ENCODE measurements around the gene NFASC. TPM values are rescaled to one million over a fixed set of nuclear protein-coding genes. Genes with fewer than 3 reads are reported as not detected.

NFASC gene
- total RNA-seq, 1 donor from 2014 or later: 29.6 TPM

DNA sequence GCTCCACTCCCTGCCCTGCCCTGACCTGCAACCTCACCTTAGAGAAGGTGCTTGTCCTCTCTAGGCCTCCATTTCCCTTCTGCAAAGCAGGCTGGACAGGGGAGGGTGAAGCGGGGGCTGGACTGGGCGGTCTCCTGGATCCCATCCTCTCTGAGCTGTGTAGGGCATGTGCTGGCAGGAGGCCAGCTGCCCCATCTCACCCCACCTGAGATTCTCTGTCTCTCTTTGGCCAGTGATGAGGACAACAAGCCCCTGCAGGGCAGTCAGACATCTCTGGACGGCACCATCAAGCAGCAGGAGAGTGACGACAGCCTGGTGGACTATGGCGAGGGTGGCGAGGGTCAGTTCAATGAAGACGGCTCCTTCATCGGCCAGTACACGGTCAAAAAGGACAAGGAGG, 145.4 kb downstream of the NFASC start:
- no peaks in the 10 kb centered on the region for H4K20me1 ChIP-seq (ENCODE audit: insufficient read depth, low read length)
- Mint-ChIP-seq H3K27me3 (ENCODE audit: low read depth, unreplicated experiment) (peaks cover 63% of the 10 kb centered on the region), H3K27ac (ENCODE audit: unreplicated experiment) (no peak overlapping the region), H3K4me1 (ENCODE audit: low read depth, unreplicated experiment) (peaks cover 21% of the 10 kb centered on the region), H3K36me3 (ENCODE audit: low read depth, unreplicated experiment) (peaks cover 4% of the 10 kb centered on the region), H3K9me3 (ENCODE audit: unreplicated experiment) (no peaks in the 10 kb centered on the region), H3K4me3 (ENCODE audit: unreplicated experiment) (no peak overlapping the region)
- no peak overlapping the region for H3K4me3 ChIP-seq (ENCODE audit: insufficient read depth, low read depth, low read length)
- FAIRE-seq: no peak
- H3K36me3 ChIP-seq (ENCODE audit: insufficient read depth, low read length): no peaks in the 10 kb centered on the region
- TF ChIP-seq EZH2 (IDR thresholded peaks at IDR 0.05; ENCODE audit: insufficient read depth, low read length): no peak
- TF ChIP-seq, protein P1, sequence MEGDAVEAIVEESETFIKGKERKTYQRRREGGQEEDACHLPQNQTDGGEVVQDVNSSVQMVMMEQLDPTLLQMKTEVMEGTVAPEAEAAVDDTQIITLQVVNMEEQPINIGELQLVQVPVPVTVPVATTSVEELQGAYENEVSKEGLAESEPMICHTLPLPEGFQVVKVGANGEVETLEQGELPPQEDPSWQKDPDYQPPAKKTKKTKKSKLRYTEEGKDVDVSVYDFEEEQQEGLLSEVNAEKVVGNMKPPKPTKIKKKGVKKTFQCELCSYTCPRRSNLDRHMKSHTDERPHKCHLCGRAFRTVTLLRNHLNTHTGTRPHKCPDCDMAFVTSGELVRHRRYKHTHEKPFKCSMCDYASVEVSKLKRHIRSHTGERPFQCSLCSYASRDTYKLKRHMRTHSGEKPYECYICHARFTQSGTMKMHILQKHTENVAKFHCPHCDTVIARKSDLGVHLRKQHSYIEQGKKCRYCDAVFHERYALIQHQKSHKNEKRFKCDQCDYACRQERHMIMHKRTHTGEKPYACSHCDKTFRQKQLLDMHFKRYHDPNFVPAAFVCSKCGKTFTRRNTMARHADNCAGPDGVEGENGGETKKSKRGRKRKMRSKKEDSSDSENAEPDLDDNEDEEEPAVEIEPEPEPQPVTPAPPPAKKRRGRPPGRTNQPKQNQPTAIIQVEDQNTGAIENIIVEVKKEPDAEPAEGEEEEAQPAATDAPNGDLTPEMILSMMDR (IDR thresholded peaks at IDR 0.05; ENCODE audit: insufficient read depth, low read depth, low read length): no peak
- peaks cover 6% of the 10 kb centered on the region for H3K4me1 ChIP-seq (ENCODE audit: insufficient read depth, low read length)
- H3K9me3 ChIP-seq (ENCODE audit: insufficient read depth, low read depth, low read length): no peaks in the 10 kb centered on the region
- H3K27me3 ChIP-seq (ENCODE audit: insufficient read depth, low read length): peaks cover 3% of the 10 kb centered on the region
- no peak overlapping the region for H3K9ac ChIP-seq (ENCODE audit: low read length)
- no peak for DNase-seq (ENCODE audit: low read depth)
- H3K79me2 ChIP-seq (ENCODE audit: insufficient read depth, low read length): no peaks in the 10 kb centered on the region
- H3K27ac ChIP-seq (ENCODE audit: low read depth, low read length): no peak overlapping the region
- H2AFZ ChIP-seq (ENCODE audit: low read depth, low read length): no peak overlapping the region
- H3K4me2 ChIP-seq (ENCODE audit: low read length): no peak overlapping the region

DNA sequence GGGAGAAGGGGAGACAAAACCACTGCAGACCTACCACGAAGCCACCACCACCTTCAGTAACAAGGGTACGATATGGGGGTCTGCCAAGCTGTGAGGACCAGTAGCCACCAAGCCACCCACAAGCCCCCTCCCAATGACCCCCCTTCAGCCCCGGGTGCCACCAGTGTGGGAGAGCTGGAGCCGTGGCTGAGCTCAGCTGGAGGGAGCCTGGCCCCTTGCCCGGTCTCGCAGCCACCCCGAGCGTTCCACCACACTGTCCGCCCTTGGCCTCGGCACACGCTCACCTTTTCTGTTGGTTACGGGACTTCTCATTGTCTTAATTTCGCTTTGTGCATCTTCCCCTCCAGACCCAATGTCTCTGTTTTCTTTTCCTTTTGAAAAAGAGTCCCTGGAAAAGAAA, 145.9 kb downstream of the NFASC start:
- peaks cover 3% of the 10 kb centered on the region for H3K27me3 ChIP-seq (ENCODE audit: insufficient read depth, low read length)
- Mint-ChIP-seq H3K36me3 (ENCODE audit: low read depth, unreplicated experiment) (peaks cover 6% of the 10 kb centered on the region), H3K27me3 (ENCODE audit: low read depth, unreplicated experiment) (peaks cover 68% of the 10 kb centered on the region), H3K27ac (ENCODE audit: unreplicated experiment) (no peak overlapping the region), H3K4me1 (ENCODE audit: low read depth, unreplicated experiment) (peaks cover 15% of the 10 kb centered on the region), H3K9me3 (ENCODE audit: unreplicated experiment) (no peaks in the 10 kb centered on the region), H3K4me3 (ENCODE audit: unreplicated experiment) (no peak overlapping the region)
- no peaks in the 10 kb centered on the region for H3K9me3 ChIP-seq (ENCODE audit: insufficient read depth, low read depth, low read length)
- H4K20me1 ChIP-seq (ENCODE audit: insufficient read depth, low read length): no peaks in the 10 kb centered on the region
- no peak overlapping the region for H3K9ac ChIP-seq (ENCODE audit: low read length)
- no peaks in the 10 kb centered on the region for H3K79me2 ChIP-seq (ENCODE audit: insufficient read depth, low read length)
- no peak overlapping the region for H3K4me2 ChIP-seq (ENCODE audit: low read length)
- H3K27ac ChIP-seq (ENCODE audit: low read depth, low read length): no peak overlapping the region
- FAIRE-seq: no peak
- peaks cover 6% of the 10 kb centered on the region for H3K4me1 ChIP-seq (ENCODE audit: insufficient read depth, low read length)
- no peak overlapping the region for H3K4me3 ChIP-seq (ENCODE audit: insufficient read depth, low read depth, low read length)
- no peaks in the 10 kb centered on the region for H3K36me3 ChIP-seq (ENCODE audit: insufficient read depth, low read length)
- DNase-seq (ENCODE audit: low read depth): no peak
- no peak for TF ChIP-seq EZH2 (IDR thresholded peaks at IDR 0.05; ENCODE audit: insufficient read depth, low read length)
- TF ChIP-seq, protein P1 (IDR thresholded peaks at IDR 0.05; ENCODE audit: insufficient read depth, low read depth, low read length): no peak
- no peak overlapping the region for H2AFZ ChIP-seq (ENCODE audit: low read depth, low read length)

- Mint-ChIP-seq H3K4me3 (ENCODE audit: unreplicated experiment) (no peak overlapping the region), H3K9me3 (ENCODE audit: unreplicated experiment) (no peaks in the 10 kb centered on the region), H3K4me1 (ENCODE audit: low read depth, unreplicated experiment) (peaks cover 15% of the 10 kb centered on the region), H3K36me3 (ENCODE audit: low read depth, unreplicated experiment) (peaks cover 6% of the 10 kb centered on the region), H3K27ac (ENCODE audit: unreplicated experiment) (no peak overlapping the region), H3K27me3 (ENCODE audit: low read depth, unreplicated experiment) (peaks cover 72% of the 10 kb centered on the region)
- Histone ChIP-seq H3K4me2 (ENCODE audit: low read length) (no peak overlapping the region), H3K27me3 (ENCODE audit: insufficient read depth, low read length) (peaks cover 3% of the 10 kb centered on the region), H3K36me3 (ENCODE audit: insufficient read depth, low read length) (no peaks in the 10 kb centered on the region), H3K4me3 (ENCODE audit: insufficient read depth, low read depth, low read length) (no peak overlapping the region), H4K20me1 (ENCODE audit: insufficient read depth, low read length) (no peaks in the 10 kb centered on the region), H3K4me1 (ENCODE audit: insufficient read depth, low read length) (peaks cover 6% of the 10 kb centered on the region), H3K9me3 (ENCODE audit: insufficient read depth, low read depth, low read length) (no peaks in the 10 kb centered on the region), H2AFZ (ENCODE audit: low read depth, low read length) (no peak overlapping the region), H3K79me2 (ENCODE audit: insufficient read depth, low read length) (no peaks in the 10 kb centered on the region), H3K27ac (ENCODE audit: low read depth, low read length) (no peak overlapping the region), H3K9ac (ENCODE audit: low read length) (no peak overlapping the region)
- TF ChIP-seq, protein P1 (IDR thresholded peaks at IDR 0.05; ENCODE audit: insufficient read depth, low read depth, low read length): no peak
- no peak for TF ChIP-seq EZH2 (IDR thresholded peaks at IDR 0.05; ENCODE audit: insufficient read depth, low read length)
- FAIRE-seq (no peak), DNase-seq (ENCODE audit: low read depth) (no peak)
Observed at GRCh38 chr1:205017001-205017400, 146.3 kb downstream of the NFASC start.

Measured in astrocyte (in vitro differentiated cells and primary cell).